GM12878 (cell line): ENCODE measurements around the gene SPATA25. TPM values are rescaled to one million over a fixed set of nuclear protein-coding genes. Genes with fewer than 3 reads are reported as not detected.

Source experiments
- BACH1 ChIP-seq: fragments of 450-650 bp; IDR thresholded peaks from 2 replicates; pipeline ENCODE4 v1.6.1; 2017; ENCODE audit warnings: mild to moderate bottlenecking, borderline replicate concordance
- BMI1 ChIP-seq: fragments of 450-650 bp; IDR thresholded peaks from 2 replicates; pipeline ENCODE4 v1.6.1; 2016; ENCODE audit warnings: mild to moderate bottlenecking, moderate library complexity, borderline replicate concordance
- CEBPB ChIP-seq, 2 experiments: fragments of 150-350 bp in 1 of 2; IDR thresholded peaks; 2 replicates each; pipeline ENCODE4 v1.6.1; 2012 to 2014; ENCODE audit warnings: low read depth in 2 of 2, low read length in 2 of 2, borderline replicate concordance in 1 of 2, inconsistent platforms in 1 of 2
- GATAD2B ChIP-seq: fragments of 450-650 bp; conservative IDR thresholded peaks from 2 replicates; pipeline ENCODE4 v1.6.1; 2017; ENCODE audit warnings: low read depth, mild to moderate bottlenecking, moderate library complexity
- NFYB ChIP-seq: IDR thresholded peaks from 2 replicates; pipeline ENCODE4 v1.6.1; 2011; ENCODE audit warnings: low read depth, mild to moderate bottlenecking, low read length, improper control_type of control experiment, moderate library complexity; ENCODE audit not compliant: insufficient read depth
- PAX8 ChIP-seq: fragments of 450-650 bp; IDR thresholded peaks from 2 replicates; pipeline ENCODE4 v1.6.1; 2017; ENCODE audit warnings: mild to moderate bottlenecking, moderate library complexity
- POLR2A ChIP-seq: IDR thresholded peaks from 2 replicates; pipeline ENCODE4 v1.6.1; 2011; ENCODE audit warnings: low read depth, mild to moderate bottlenecking, low read length
- RB1 ChIP-seq: fragments of 450-650 bp; formaldehyde crosslinking; IDR thresholded peaks from 2 replicates; pipeline ENCODE4 v1.6.1; 2017; ENCODE audit warnings: mild to moderate bottlenecking, borderline replicate concordance
- RBBP5 ChIP-seq: fragments of 200-600 bp; sonication (generic); conservative IDR thresholded peaks from 2 replicates; pipeline ENCODE4 v1.6.1; 2016
- SIX5 ChIP-seq: IDR thresholded peaks from 2 replicates; pipeline ENCODE4 v1.6.1; 2011; ENCODE audit warnings: mild to moderate bottlenecking, low read depth, low read length, moderate library complexity; ENCODE audit not compliant: severe bottlenecking
- SMAD1 ChIP-seq: fragments of 450-650 bp; IDR thresholded peaks from 2 replicates; pipeline ENCODE4 v1.6.1; 2018; ENCODE audit warnings: mild to moderate bottlenecking, low read depth; ENCODE audit not compliant: partially characterized antibody
- SP1 ChIP-seq: IDR thresholded peaks from one replicate; pipeline ENCODE4 v1.6.1; 2011; ENCODE audit warnings: low read depth, low read length
- SREBF2 ChIP-seq: IDR thresholded peaks from 2 replicates; pipeline ENCODE4 v1.6.1; 2012; ENCODE audit warnings: mild to moderate bottlenecking, low read length
- SUPT20H ChIP-seq: IDR thresholded peaks from 2 replicates; pipeline ENCODE4 v1.6.1; 2011; ENCODE audit warnings: low read depth, mild to moderate bottlenecking, low read length, moderate library complexity, borderline replicate concordance; ENCODE audit not compliant: control insufficient read depth
- polyA plus RNA-seq, 11 experiments: library from polyadenylated mRNA; depleted of rRNA in 4 of 11; unstranded in 6 of 11; stranded (reverse) in 5 of 11; fragments of >200 nt; fragmentation: Nextera tagmentation in 4 of 11; fragmentation: Illumina TruSeq in 1 of 11; extraction: Ambion mirVana in 4 of 11; extraction: Trizol in 1 of 11; gene quantifications; 1 replicate in 1 of 11; 2 replicates in 10 of 11; pipeline versions ENCODE4 v1.2.1 to v1.2.3, GENCODE V29; 2011 to 2016; ENCODE audit warnings: inconsistent platforms in 2 of 11, missing spikeins in 2 of 11, low read depth in 1 of 11
- total RNA-seq, 4 experiments: library from RNA; depleted of rRNA in 3 of 4; stranded (reverse); fragments of >200 nt in 3 of 4; fragmentation: Illumina TruSeq in 1 of 4; extraction: Trizol in 1 of 4; gene quantifications; 2 replicates each; pipeline versions ENCODE4 v1.2.1 to v1.2.3, GENCODE V29; 2013 to 2021

SPATA25 gene
- total and polyA plus RNA-seq, 10 of the 15 experiments (the other 5 are each of a cell fraction or from before 2014, with no cell fraction given): 0.28 to 2.9 (median 1.3) TPM; not detected in 3

DNA sequence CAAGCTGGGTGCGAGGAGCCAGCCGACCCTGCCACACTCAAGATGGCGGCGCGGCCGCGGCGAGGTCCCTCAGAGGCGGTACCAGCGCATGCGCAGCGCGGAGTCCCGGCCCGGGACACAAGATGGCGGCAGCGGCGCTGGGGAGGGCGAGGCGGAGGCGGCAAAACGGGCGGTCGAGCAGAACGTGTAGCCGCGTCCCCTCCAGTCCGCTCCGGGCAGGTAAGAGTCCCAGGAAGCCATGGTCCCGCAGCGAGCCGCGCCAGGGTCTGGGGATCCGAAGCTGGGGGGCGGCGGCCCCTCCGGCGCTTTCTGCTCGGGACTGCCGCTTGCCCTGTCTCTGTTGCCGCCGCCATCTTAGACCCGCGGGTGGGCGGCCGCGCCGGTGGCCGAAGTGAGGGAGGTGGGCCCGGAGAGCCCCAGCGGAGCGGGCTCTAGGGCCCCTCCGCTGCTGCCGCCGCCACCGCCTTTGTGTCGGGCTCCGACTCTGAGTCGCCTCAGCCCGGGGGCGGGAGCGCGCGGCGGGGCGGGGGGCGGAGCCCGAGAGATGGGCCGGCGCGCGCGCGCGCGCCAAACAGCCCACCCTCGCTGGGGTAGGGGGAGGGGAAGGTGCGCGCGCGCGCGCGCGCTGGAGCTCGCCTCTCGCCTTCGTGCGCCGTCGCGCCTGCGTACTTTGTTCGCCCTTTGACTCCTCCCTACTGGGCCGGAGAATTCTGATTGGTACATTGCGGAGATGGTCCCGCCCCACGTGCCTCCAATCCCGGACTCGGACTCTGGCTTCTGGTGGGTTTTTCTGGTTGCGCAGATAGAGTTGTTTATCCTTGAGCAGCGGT is 47.4 kb upstream of the SPATA25 start, which contains the start of gene PCIF1 (continued):
- TF ChIP-seq RB1 (peak; percentile 70), GATAD2B (peak; percentile 87; the same call in 1 of the 2 replicates), SREBF2 (no peak), POLR2A (peak; percentile 98), SP1 (peak; percentile 85), PAX8 (no peak), SIX5 (peak; percentile 88), SMAD1 (peak; percentile 17), CEBPB (IDR thresholded peaks at IDR 0.05; ENCODE audit: borderline replicate concordance in 1 of 2, low read depth in 2 of 2, low read length in 2 of 2) (no peak), SUPT20H (no peak), RBBP5 (no peak), BMI1 (no peak), NFYB (peak; percentile 91), BACH1 (peak; percentile 89)
